Measurements from ENCODE around the gene PIEZO1.

- no peak for TF ChIP-seq NBN (IDR thresholded peaks at IDR 0.05; ENCODE audit: low read depth)
- TF ChIP-seq POLR2A (conservative IDR thresholded peaks at IDR 0.05): no peak
- TF ChIP-seq PATZ1 (CRISPR knock-in tag; IDR thresholded peaks at IDR 0.05; ENCODE audit: borderline replicate concordance): no peak
- no peak for TF ChIP-seq NFRKB (IDR thresholded peaks at IDR 0.05; ENCODE audit: low read depth)
- no peak for TF ChIP-seq SRF (CRISPR knock-in tag; IDR thresholded peaks at IDR 0.05)
- TF ChIP-seq HDGF (IDR thresholded peaks at IDR 0.05): no peak
- TF ChIP-seq SRSF9 (IDR thresholded peaks at IDR 0.05; ENCODE audit: borderline replicate concordance, low read depth, low read length): no peak
- TF ChIP-seq E2F5 (CRISPR knock-in tag; IDR thresholded peaks at IDR 0.05): no peak
- no peak for TF ChIP-seq ZNF318 (IDR thresholded peaks at IDR 0.05; ENCODE audit: borderline replicate concordance in 1 of 2, low read depth in 1 of 2)
Observed at GRCh38 chr16:88777471-88778270, 7.3 kb downstream of the PIEZO1 start.
